Neuronal stem cell (in vitro differentiated cells): ENCODE data around the gene CLMN.
A peak's percentile ranks its signal among the peaks of the same experiment; 100 is the strongest.

Experiments used
- DNase-seq: peaks from one replicate; pipeline ENCODE4 v3.0.0-alpha.2; 2013; ENCODE audit warnings: low spot score
- H2AFZ ChIP-seq: one replicate; pipeline ENCODE4 v1.6.1; 2013; ENCODE audit warnings: mild to moderate bottlenecking, low read length, inconsistent platforms
- H2AK5ac ChIP-seq: 2 replicates; pipeline ENCODE4 v1.6.1; 2013; ENCODE audit warnings: low read depth, mild to moderate bottlenecking, inconsistent platforms, low read length, moderate library complexity, mixed read lengths
- H2BK120ac ChIP-seq: 2 replicates; pipeline ENCODE4 v1.6.1; 2013; ENCODE audit warnings: low read depth, mild to moderate bottlenecking, inconsistent platforms, low read length, moderate library complexity, mixed read lengths
- H2BK12ac ChIP-seq: one replicate; pipeline ENCODE4 v1.6.1; 2013; ENCODE audit warnings: low read length, inconsistent platforms
- H2BK15ac ChIP-seq: 2 replicates; pipeline ENCODE4 v1.6.1; 2013; ENCODE audit warnings: mild to moderate bottlenecking, low read length, inconsistent platforms, mixed read lengths
- H2BK5ac ChIP-seq: one replicate; pipeline ENCODE4 v1.6.1; 2013; ENCODE audit warnings: inconsistent platforms, mild to moderate bottlenecking, low read length, moderate library complexity
- H3K14ac ChIP-seq: one replicate; pipeline ENCODE4 v1.6.1; 2013; ENCODE audit warnings: low read length, inconsistent platforms
- H3K18ac ChIP-seq: 2 replicates; pipeline ENCODE4 v1.6.1; 2013; ENCODE audit warnings: low read length, inconsistent platforms
- H3K23ac ChIP-seq: 2 replicates; pipeline ENCODE4 v1.6.1; 2013; ENCODE audit warnings: low read depth, mild to moderate bottlenecking, mixed read lengths, low read length, inconsistent platforms; ENCODE audit not compliant: poor library complexity
- H3K27ac ChIP-seq: replicated peaks from 3 replicates; pipeline ENCODE4 v1.5.1; 2013; ENCODE audit warnings: low read length, inconsistent platforms
- H3K27me3 ChIP-seq, 3 experiments: 2 replicates each; pipeline ENCODE4 v1.6.1; 2013; ENCODE audit warnings: low read length in 3 of 3, mild to moderate bottlenecking in 2 of 3, inconsistent platforms in 1 of 3, low read depth in 1 of 3, mixed read lengths in 1 of 3, moderate library complexity in 1 of 3; ENCODE audit not compliant: control insufficient read depth in 3 of 3, insufficient read depth in 3 of 3
- H3K36me3 ChIP-seq, 2 donors: replicated peaks in 1 of 2; 2 replicates each; pipeline ENCODE4 v1.6.1; 2013; ENCODE audit warnings: low read length in 2 of 2; ENCODE audit not compliant: control insufficient read depth in 2 of 2, insufficient read depth in 2 of 2
- H3K4ac ChIP-seq: 2 replicates; pipeline ENCODE4 v1.6.1; 2013; ENCODE audit warnings: inconsistent platforms, mild to moderate bottlenecking, low read length, moderate library complexity
- H3K4me1 ChIP-seq, 2 donors: 1 replicate in 1 of 2; 2 replicates in 1 of 2; pipeline ENCODE4 v1.6.1; 2013; ENCODE audit warnings: low read length in 2 of 2, low read depth in 1 of 2; ENCODE audit not compliant: control insufficient read depth in 2 of 2, insufficient read depth in 1 of 2
- H3K4me2 ChIP-seq: one replicate; pipeline ENCODE4 v1.6.1; 2013; ENCODE audit warnings: mild to moderate bottlenecking, low read length, inconsistent platforms; ENCODE audit not compliant: insufficient read depth, poor library complexity, severe bottlenecking
- H3K4me3 ChIP-seq, 2 donors: 2 replicates each; pipeline ENCODE4 v1.5.1; 2013; ENCODE audit warnings: low read length in 2 of 2, mild to moderate bottlenecking in 2 of 2, inconsistent platforms in 1 of 2, moderate library complexity in 1 of 2
- H3K79me1 ChIP-seq: one replicate; pipeline ENCODE4 v1.6.1; 2013; ENCODE audit warnings: low read depth, mild to moderate bottlenecking, inconsistent platforms, low read length, moderate library complexity
- H3K9ac ChIP-seq: one replicate; pipeline ENCODE4 v1.6.1; 2013; ENCODE audit warnings: mild to moderate bottlenecking, low read depth, low read length, inconsistent platforms; ENCODE audit not compliant: poor library complexity
- H3K9me3 ChIP-seq, 2 donors: replicated peaks in 1 of 2; 2 replicates each; pipeline versions ENCODE3 to v1.6.1; 2013; ENCODE audit warnings: low read length in 2 of 2, mild to moderate bottlenecking in 2 of 2, inconsistent platforms in 1 of 2, low read depth in 1 of 2, mixed read lengths in 1 of 2, moderate library complexity in 1 of 2; ENCODE audit not compliant: control insufficient read depth in 2 of 2, insufficient read depth in 1 of 2
- H4K8ac ChIP-seq: one replicate; pipeline ENCODE4 v1.6.1; 2013; ENCODE audit warnings: low read depth, mild to moderate bottlenecking, inconsistent platforms, low read length, moderate library complexity
- H4K91ac ChIP-seq: one replicate; pipeline ENCODE4 v1.6.1; 2013; ENCODE audit warnings: low read length, low read depth, mild to moderate bottlenecking, inconsistent platforms; ENCODE audit not compliant: poor library complexity
- WGBS, 2 donors: extraction: QIAGEN DNeasy Blood & Tissue Kit; methylation state at CpG; one replicate each; pipeline ENCODE4 v1.1.7; 2013; ENCODE audit warnings: missing lambda C conversion rate in 2 of 2, mixed read lengths in 1 of 2; ENCODE audit not compliant: insufficient read length in 2 of 2, insufficient replicate concordance in 1 of 2; ENCODE audit errors: extremely low coverage in 2 of 2; 5-methylcytosine and 5-hydroxymethylcytosine counted together

CLMN gene

GRCh38 chr14:95269493-95269892, 50.2 kb downstream of the CLMN start:
- Histone ChIP-seq H3K14ac (no peak overlapping the region), H4K91ac (no peak overlapping the region), H3K27me3 (no peaks in the 10 kb centered on the region), H2AK5ac (peak overlapping the region; percentile 90), H2AFZ (no peak overlapping the region), H3K4me3 (no peak overlapping the region), H3K27ac (no peak overlapping the region), H3K4me2 (no peak overlapping the region), H3K18ac (peak overlapping the region; percentile 35), H3K4ac (no peak overlapping the region), H3K79me1 (no peaks in the 10 kb centered on the region), H3K9ac (no peak overlapping the region), H3K23ac (no peak overlapping the region), H4K8ac (no peak overlapping the region), H3K4me1 (peaks cover 0 to 9% of the 10 kb centered on the region in 2 donors), H3K36me3 (no peaks in the 10 kb centered on the region), H2BK120ac (no peak overlapping the region), H2BK12ac (no peak overlapping the region), H3K9me3 (no peaks in the 10 kb centered on the region), H2BK15ac (no peak overlapping the region), H2BK5ac (peak overlapping the region; percentile 55)
- no CpG with 5 or more reads among the region's 2 CpGs for WGBS, 2 donors
- DNase-seq, result no peak

- H2AFZ ChIP-seq, result no peak overlapping the region
- no peak overlapping the region for H3K4ac ChIP-seq
- H4K8ac ChIP-seq, result no peak overlapping the region
- H3K23ac ChIP-seq, result no peak overlapping the region
- H3K9ac ChIP-seq, result no peak overlapping the region
- H3K9me3 ChIP-seq, result no peaks in the 10 kb centered on the region
- H2BK5ac ChIP-seq, result no peak overlapping the region
- no peak overlapping the region for H3K14ac ChIP-seq
- H4K91ac ChIP-seq, result no peak overlapping the region
- no peak overlapping the region for H2BK15ac ChIP-seq
- no peak overlapping the region for H3K18ac ChIP-seq
- H3K27me3 ChIP-seq, result no peaks in the 10 kb centered on the region
- H3K4me2 ChIP-seq, result no peak overlapping the region
- H2BK120ac ChIP-seq, result no peak overlapping the region
- no peaks in the 10 kb centered on the region for H3K36me3 ChIP-seq
- H3K79me1 ChIP-seq, result no peaks in the 10 kb centered on the region
- H2BK12ac ChIP-seq, result no peak overlapping the region
- H2AK5ac ChIP-seq, result no peak overlapping the region
- H3K4me3 ChIP-seq, result no peak overlapping the region
- no peak overlapping the region for H3K27ac ChIP-seq
- H3K4me1 ChIP-seq, result peaks cover 0 to 9% of the 10 kb centered on the region in 2 donors
- no peak for DNase-seq
Measured at GRCh38 chr14:95268350-95268749, 51.4 kb downstream of the CLMN start.

- Histone ChIP-seq H4K91ac (no peak overlapping the region), H2BK5ac (no peak overlapping the region), H3K27me3 (no peaks in the 10 kb centered on the region), H3K36me3 (no peaks in the 10 kb centered on the region), H3K4me2 (no peak overlapping the region), H2BK12ac (no peak overlapping the region), H2AK5ac (no peak overlapping the region), H2AFZ (no peak overlapping the region), H3K9ac (no peak overlapping the region), H3K14ac (no peak overlapping the region), H3K4me1 (peaks cover 0 to 9% of the 10 kb centered on the region in 2 donors), H3K4me3 (no peak overlapping the region), H3K23ac (no peak overlapping the region), H3K79me1 (no peaks in the 10 kb centered on the region), H4K8ac (no peak overlapping the region), H3K27ac (no peak overlapping the region), H2BK15ac (no peak overlapping the region), H2BK120ac (no peak overlapping the region), H3K9me3 (no peaks in the 10 kb centered on the region), H3K4ac (no peak overlapping the region), H3K18ac (no peak overlapping the region)
- no CpG with 5 or more reads among the region's 4 CpGs for WGBS, 2 donors
- no peak for DNase-seq
Measured at GRCh38 chr14:95267306-95267705, 52.4 kb downstream of the CLMN start.

- H3K18ac ChIP-seq, result no peak overlapping the region
- H2BK120ac ChIP-seq, result no peak overlapping the region
- no peak overlapping the region for H3K4me2 ChIP-seq
- no peak overlapping the region for H3K23ac ChIP-seq
- H2BK5ac ChIP-seq, result no peak overlapping the region
- H3K79me1 ChIP-seq, result no peaks in the 10 kb centered on the region
- no peak overlapping the region for H4K91ac ChIP-seq
- H3K9ac ChIP-seq, result no peak overlapping the region
- H3K4me3 ChIP-seq, result no peak overlapping the region
- H2AK5ac ChIP-seq, result no peak overlapping the region
- DNase-seq, result no peak
- H3K14ac ChIP-seq, result no peak overlapping the region
- H3K9me3 ChIP-seq, result no peaks in the 10 kb centered on the region
- no peaks in the 10 kb centered on the region for H3K36me3 ChIP-seq
- H3K27ac ChIP-seq, result no peak overlapping the region
- no peak overlapping the region for H2BK12ac ChIP-seq
- no peaks in the 10 kb centered on the region for H3K27me3 ChIP-seq
- H4K8ac ChIP-seq, result no peak overlapping the region
- WGBS, 2 donors, result no CpG with 5 or more reads among the region's 12 CpGs
- H2BK15ac ChIP-seq, result no peak overlapping the region
- H3K4ac ChIP-seq, result no peak overlapping the region
- H2AFZ ChIP-seq, result peak overlapping the region; percentile 66
- H3K4me1 ChIP-seq, result peaks cover 0 to 9% of the 10 kb centered on the region in 2 donors
Measured at GRCh38 chr14:95265106-95266094, 54.3 kb downstream of the CLMN start.
